HG02852 (cell line): ENCODE data around the gene THAP2.
"Not testable (repeated sequence)": the region's sequence is repeated elsewhere in the genome, so short reads cannot be mapped to it uniquely, and the experiment has no call there.

Source experiments
- ATAC-seq: cut with Tn5 transposase; IDR thresholded peaks from one replicate; pipeline ENCODE4 v1.9.1; 2021; ENCODE audit warnings: mild to moderate bottlenecking, moderate library complexity; ENCODE audit not compliant: unreplicated experiment

Gene THAP2

DNA sequence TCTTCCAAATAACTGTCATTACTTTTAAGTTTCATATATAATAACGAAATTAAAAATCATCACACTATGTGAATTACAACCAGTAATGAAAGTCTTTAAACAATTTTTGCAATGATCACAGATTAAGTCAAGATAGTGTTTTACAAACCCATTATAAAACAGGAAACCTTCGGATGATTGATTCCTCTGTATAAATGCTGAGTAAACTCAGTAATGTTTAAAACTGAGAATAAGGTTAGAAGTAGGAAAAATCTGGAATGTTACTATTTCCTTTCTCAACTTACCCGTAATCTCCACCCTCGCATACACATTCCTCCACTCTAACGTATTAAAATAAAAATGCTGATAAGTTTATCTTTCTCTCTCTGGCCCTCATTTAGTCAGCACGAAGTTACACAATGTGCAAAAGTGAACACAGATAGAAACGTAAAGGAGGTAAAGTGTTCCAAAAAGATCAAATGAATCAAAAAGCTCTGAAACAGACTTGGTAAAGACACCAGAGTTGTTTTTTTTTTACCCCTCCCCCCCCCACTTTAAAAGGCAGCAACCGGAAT is 2.0 kb upstream of the THAP2 start:
- no peak for ATAC-seq

DNA sequence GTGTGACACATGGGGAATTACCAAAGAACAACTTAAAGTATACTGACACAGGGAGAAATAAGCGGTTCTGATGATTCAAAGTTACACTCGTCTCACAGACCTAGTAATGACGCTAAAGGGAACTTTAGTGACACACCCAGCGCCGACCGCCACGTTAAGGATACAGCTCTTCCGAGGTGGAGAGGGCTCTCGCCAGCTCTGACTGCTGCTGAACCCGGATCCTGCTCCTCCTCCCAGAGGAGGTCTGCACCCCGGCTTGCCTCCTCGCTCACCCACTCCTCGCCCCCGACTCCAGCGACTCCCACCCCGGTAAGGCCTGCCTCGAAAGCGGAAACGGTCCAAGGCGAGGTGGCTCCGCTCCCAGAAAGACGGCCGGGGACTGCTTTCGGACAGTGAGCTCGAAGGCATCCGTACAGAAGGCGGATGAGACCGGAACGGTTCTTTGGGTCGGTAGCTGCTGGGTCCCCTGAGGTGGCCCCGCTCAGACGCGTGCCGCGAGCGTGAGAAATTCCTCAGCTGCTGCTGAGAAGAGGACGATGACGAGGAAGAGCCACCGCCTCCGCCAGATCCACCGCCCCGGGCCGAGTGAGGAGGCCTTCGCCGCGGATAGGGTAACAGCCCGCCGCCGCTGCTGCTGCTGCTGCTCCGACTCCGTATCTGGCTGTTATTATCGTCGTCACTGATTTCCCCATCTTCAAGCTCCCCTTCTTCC is 1.1 kb upstream of the THAP2 start:
- ATAC-seq: peak; percentile 26

DNA sequence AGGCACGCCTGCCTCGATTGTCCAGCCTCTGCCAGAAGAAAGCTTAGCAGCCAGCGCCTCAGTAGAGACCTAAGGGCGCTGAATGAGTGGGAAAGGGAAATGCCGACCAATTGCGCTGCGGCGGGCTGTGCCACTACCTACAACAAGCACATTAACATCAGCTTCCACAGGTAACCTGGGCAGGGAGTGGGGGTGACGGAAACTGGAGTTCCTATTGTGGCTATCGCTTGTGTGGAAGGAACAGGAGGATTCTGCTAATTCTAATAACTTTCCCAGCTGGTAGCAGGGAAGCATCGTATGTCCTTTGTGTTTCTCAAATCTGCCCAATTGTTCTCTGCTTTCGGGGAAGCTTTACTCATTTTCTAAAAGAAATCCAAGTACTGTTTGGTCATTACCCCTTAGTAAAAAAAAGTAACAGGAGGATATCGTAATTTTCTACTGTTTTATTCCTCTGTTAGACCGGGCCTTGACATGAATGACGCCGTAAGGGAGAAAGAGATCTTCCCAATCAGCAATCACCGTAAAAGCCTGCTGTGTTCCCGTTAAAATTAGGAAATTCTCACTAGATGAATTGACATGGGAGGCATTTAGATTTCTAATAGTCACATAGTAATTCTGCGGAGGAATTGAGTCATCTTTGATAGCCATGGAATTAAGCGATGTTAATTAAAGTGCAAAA is 449 bp downstream of the THAP2 start:
- ATAC-seq: peak; percentile 18

- no peak for ATAC-seq
Observed at GRCh38 chr12:71665090-71665463, 976 bp downstream of the THAP2 start.

DNA sequence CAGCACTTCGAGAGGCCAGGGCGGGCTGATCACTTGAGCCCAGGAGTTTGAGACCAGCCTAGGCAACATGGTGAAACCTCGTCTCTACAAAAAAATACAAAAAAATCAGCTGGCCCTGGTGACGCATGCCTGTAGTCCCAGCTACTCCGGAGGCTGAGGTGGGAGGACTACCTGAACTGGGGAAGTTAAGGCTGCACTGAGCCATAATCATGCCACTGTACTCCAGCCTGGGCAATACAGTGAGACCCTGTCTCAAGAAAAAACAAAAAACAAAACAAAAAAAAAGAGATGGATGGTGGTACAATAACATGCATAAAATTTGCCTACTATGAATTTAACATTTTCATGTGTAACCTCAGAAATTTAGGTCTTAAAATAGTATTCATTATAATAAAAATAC is 2.2 kb downstream of the THAP2 start:
- no peak for ATAC-seq

DNA sequence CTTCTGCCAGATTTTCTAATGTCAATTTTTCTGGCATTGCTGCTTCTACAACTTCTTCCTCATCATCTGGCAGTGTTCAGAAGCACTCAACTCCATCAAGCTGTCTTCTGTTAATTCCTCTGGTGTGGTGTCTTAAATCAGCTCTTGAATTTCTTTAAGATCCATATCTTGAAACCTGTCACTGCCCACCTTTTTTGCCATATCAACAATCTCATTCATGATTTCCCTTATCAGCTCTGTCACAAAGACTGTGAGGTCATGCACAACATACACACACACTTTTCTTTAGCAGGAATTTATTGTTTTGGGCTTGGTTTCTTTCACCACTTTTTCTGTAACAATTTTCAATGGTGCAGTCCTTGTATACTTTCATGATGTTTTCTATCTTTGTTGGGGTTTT is 7.2 kb downstream of the THAP2 start:
- ATAC-seq: no peak

- ATAC-seq: no peak
Observed at GRCh38 chr12:71671816-71672215, 7.7 kb downstream of the THAP2 start.

- ATAC-seq: no peak
Observed at GRCh38 chr12:71682466-71682865, 18.4 kb downstream of the THAP2 start.

GRCh38 chr12:71683633-71684032 is 19.5 kb downstream of the THAP2 start:
- ATAC-seq: no peak

GRCh38 chr12:71684081-71684480 is 20.0 kb downstream of the THAP2 start:
- no peak for ATAC-seq

DNA sequence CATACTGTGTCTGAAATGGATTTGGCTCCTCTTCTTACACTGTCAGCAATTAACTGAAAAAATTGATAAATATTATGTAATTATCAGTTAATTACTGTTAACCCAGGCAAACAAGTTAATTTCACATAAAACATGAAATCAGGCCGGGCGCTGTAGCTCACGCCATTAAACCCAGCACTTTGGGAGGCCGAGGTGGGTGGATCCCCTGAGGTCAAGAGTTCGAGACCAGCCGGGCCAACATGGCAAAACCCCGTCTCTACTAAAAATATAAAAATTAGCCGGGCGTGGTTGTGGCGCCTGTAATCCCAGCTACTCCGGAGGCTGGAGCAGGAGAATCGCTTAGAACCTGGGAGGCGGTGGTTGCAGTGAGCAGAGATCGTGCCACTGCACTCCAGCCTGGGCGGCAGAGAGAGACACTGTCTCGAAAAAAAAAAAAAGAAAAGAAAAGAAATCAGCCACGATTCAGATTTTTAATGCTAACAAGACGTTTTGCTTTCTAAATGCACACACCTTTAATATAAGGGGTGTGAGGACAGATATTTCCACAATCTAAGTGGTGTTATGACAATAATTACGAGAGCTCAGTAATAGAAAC is 21.3 kb downstream of the THAP2 start:
- ATAC-seq: peak; percentile 0

- ATAC-seq: peak; percentile 90
Observed at GRCh38 chr12:71685914-71686657, 22.0 kb downstream of the THAP2 start, which contains the start of gene TMEM19. Gene TMEM19, plus strand, starts transcription at chr12:71686082. Its CDS starts 599 bp downstream, at chr12:71686681.

DNA sequence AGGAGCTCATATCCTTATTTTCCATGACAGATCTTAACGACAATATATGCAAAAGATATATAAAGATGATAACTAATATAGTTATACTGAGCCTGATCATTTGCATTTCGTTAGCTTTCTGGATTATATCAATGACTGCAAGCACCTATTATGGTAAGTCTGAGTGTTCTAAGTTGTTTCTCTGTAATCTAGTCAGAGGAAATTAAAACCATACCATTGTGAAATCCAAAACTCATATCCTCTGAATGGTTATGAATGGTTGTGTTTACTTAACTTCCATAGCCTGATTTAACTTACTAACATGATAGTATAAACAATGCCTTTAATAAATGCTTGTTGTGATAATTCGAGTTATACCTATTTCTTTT is 22.5 kb downstream of the THAP2 start:
- ATAC-seq: no peak

GRCh38 chr12:71687172-71687571 is 23.1 kb downstream of the THAP2 start:
- not testable (repeated sequence) for ATAC-seq

GRCh38 chr12:71688961-71689570 is 25.0 kb downstream of the THAP2 start:
- ATAC-seq: no peak

- no peak for ATAC-seq
Observed at GRCh38 chr12:71691504-71692129, 27.5 kb downstream of the THAP2 start.

GRCh38 chr12:71693126-71693525 is 29.0 kb downstream of the THAP2 start:
- no peak for ATAC-seq

GRCh38 chr12:71693651-71694050 is 29.6 kb downstream of the THAP2 start:
- ATAC-seq: peak; percentile 27

DNA sequence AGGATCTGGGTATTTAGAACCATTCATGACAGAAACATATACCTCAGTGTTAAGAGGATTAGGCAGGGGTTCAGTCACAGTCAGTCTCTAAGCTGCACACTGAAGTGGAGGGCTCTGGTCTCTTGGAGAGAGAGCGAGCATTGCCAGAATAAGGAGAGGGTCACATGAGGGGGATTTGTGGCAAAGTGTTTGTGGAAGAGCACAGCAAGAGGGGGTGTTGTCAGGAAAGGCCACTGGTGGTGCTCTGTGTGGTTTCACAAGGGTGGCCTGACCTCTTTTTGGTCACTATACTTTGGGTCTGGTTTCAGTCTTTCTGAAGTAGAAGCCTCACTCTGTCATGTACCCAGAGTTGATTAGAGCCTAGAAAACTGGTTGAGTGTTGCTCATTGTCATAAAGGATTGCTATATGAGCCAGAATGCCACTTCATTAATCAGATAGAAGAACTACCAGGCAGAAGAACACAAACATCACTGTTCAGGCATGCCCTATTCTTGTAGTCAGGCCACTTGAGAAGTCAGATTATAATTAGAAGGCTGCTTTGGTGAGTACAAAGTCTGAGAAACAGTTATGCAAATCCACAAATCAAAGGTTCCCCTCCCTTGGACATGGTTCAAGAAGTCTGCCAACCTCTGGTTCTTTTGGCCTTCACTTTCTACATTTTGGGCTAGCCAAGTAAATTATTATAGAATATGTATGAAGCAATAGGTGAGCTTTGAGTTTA is 30.2 kb downstream of the THAP2 start:
- peak; percentile 84 for ATAC-seq

DNA sequence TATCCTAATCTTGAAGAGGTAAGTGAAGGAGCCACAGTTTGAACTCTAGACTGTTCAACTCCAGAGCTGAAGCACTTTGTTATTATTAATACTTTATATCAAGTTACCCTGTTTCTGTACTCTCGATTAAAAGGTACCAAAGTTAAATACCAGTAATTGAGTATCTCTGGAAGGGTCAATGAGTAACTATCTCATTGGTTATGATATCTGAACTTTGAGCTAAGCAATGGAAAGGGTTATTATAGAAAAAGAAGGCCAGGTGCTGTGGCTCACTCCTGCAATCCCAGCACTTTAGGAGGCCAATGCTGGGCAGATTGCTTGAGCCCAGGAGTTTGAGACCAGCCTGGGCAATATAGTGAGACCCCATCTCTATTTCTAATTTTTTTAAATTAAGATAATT is 31.7 kb downstream of the THAP2 start:
- no peak for ATAC-seq
